Measurements from ENCODE around the gene AOPEP.

The AOPEP gene

GRCh38 chr9:95129476-95130291 is 403.2 kb downstream of the AOPEP start:
- H3K4me3 ChIP-seq (ENCODE audit: low read depth, low read length): no peak overlapping the region
- TF ChIP-seq CTCF (IDR thresholded peaks at IDR 0.05; ENCODE audit: low read depth, low read length): no peak

- no peak overlapping the region for H3K4me3 ChIP-seq (ENCODE audit: low read depth, low read length)
- no peak for TF ChIP-seq CTCF (IDR thresholded peaks at IDR 0.05; ENCODE audit: low read depth, low read length)
Observed at GRCh38 chr9:95130484-95130883, 404.0 kb downstream of the AOPEP start.

GRCh38 chr9:95131023-95131943 is 404.8 kb downstream of the AOPEP start:
- TF ChIP-seq CTCF (IDR thresholded peaks at IDR 0.05; ENCODE audit: low read depth, low read length): peak; percentile 91
- no peak overlapping the region for H3K4me3 ChIP-seq (ENCODE audit: low read depth, low read length)

GRCh38 chr9:95132366-95133324 is 406.1 kb downstream of the AOPEP start:
- no peak for TF ChIP-seq CTCF (IDR thresholded peaks at IDR 0.05; ENCODE audit: low read depth, low read length)

GRCh38 chr9:95133325-95133705 is 406.8 kb downstream of the AOPEP start:
- no peak for TF ChIP-seq CTCF (IDR thresholded peaks at IDR 0.05; ENCODE audit: low read depth, low read length)
- H3K4me3 ChIP-seq (ENCODE audit: low read depth, low read length): no peak overlapping the region

More at GRCh38 chr9:95132366-95133324, 406.1 kb downstream of the AOPEP start:
- H3K4me3 ChIP-seq (ENCODE audit: low read depth, low read length): no peak overlapping the region

- H3K4me3 ChIP-seq (ENCODE audit: low read depth, low read length): no peak overlapping the region
- TF ChIP-seq CTCF (IDR thresholded peaks at IDR 0.05; ENCODE audit: low read depth, low read length): no peak
Observed at GRCh38 chr9:95134457-95134881, 408.0 kb downstream of the AOPEP start.

Data from WI38 (cell line).